H4 (cell line): ENCODE data around the gene TBC1D9B. TPM values are rescaled to one million over a fixed set of nuclear protein-coding genes. Genes with fewer than 3 reads are reported as not detected.
A peak's percentile ranks its signal among the peaks of the same experiment; 100 is the strongest.

Experiments used
- DNase-seq: peaks from one replicate; pipeline ENCODE4 v3.0.0-alpha.2; 2015; ENCODE audit warnings: low spot score
- total RNA-seq: library from RNA; depleted of rRNA; stranded (reverse); fragments of >200 nt; shearing (Covaris generic); gene quantifications from 2 replicates; pipeline ENCODE4 v1.2.3, GENCODE V29; 2014; rRNA removed

Gene TBC1D9B
- 32.1 and 37.5 TPM in 2 replicates for total RNA-seq

GRCh38 chr5:179907556-179908324 is at the start of gene TBC1D9B:
TBC1D9B (minus strand) TSS chr5:179907897; CDS start chr5:179907821, 76 bp downstream.
- no peak for DNase-seq

GRCh38 chr5:179955630-179956029 is 47.9 kb upstream of the TBC1D9B start:
- DNase-seq: no peak

GRCh38 chr5:179955062-179955461 is 47.4 kb upstream of the TBC1D9B start:
- DNase-seq: no peak

GRCh38 chr5:179954434-179954833 is 46.7 kb upstream of the TBC1D9B start:
- no peak for DNase-seq

GRCh38 chr5:179953987-179954386 is 46.3 kb upstream of the TBC1D9B start:
- DNase-seq: no peak

- DNase-seq: no peak
Observed at GRCh38 chr5:179936976-179937681, 29.4 kb upstream of the TBC1D9B start.

GRCh38 chr5:179930788-179931473 is 23.2 kb upstream of the TBC1D9B start:
- no peak for DNase-seq

GRCh38 chr5:179927824-179928223 is 20.1 kb upstream of the TBC1D9B start:
- DNase-seq: no peak

GRCh38 chr5:179926657-179927056 is 19.0 kb upstream of the TBC1D9B start:
- no peak for DNase-seq

- DNase-seq: no peak
Observed at GRCh38 chr5:179923436-179923835, 15.7 kb upstream of the TBC1D9B start.

GRCh38 chr5:179920175-179920574 is 12.5 kb upstream of the TBC1D9B start:
- no peak for DNase-seq

- DNase-seq: no peak
Observed at GRCh38 chr5:179919487-179920060, 11.9 kb upstream of the TBC1D9B start.

- no peak for DNase-seq
Observed at GRCh38 chr5:179918742-179919486, 11.2 kb upstream of the TBC1D9B start.

GRCh38 chr5:179916523-179916922 is 8.8 kb upstream of the TBC1D9B start:
- DNase-seq: no peak

GRCh38 chr5:179915406-179915935 is 7.8 kb upstream of the TBC1D9B start:
- no peak for DNase-seq

- peak; percentile 50 for DNase-seq
Observed at GRCh38 chr5:179914032-179914755, 6.5 kb upstream of the TBC1D9B start.

- no peak for DNase-seq
Observed at GRCh38 chr5:179913461-179913860, 5.8 kb upstream of the TBC1D9B start.

- DNase-seq: no peak
Observed at GRCh38 chr5:179912951-179913350, 5.3 kb upstream of the TBC1D9B start.

GRCh38 chr5:179912386-179912785 is 4.7 kb upstream of the TBC1D9B start:
- DNase-seq: no peak

- DNase-seq: no peak
Observed at GRCh38 chr5:179909224-179909623, 1.5 kb upstream of the TBC1D9B start.

GRCh38 chr5:179908528-179908927 is 831 bp upstream of the TBC1D9B start:
- DNase-seq: no peak
